A673 (cell line): Measurements from ENCODE around the gene MEGF6. TPM values are rescaled to one million over a fixed set of nuclear protein-coding genes. Genes with fewer than 3 reads are reported as not detected.

ENCODE experiments used
- BruUV-seq: library from RNA; stranded (reverse); fragments of 400-500 nt; replicated peaks from 2 replicates; lab custom pipeline; 2021; lab: Mats Ljungman, UMichigan
- CTCF ChIA-PET: fragments of 300-600 bp; sonication (Branson Sonifier 250); formaldehyde crosslinking; loops from one replicate; lab custom pipeline; 2022; ENCODE audit warnings: antibody characterized with exemption; lab: Charles Lee
- POLR2A ChIA-PET: fragments of 300-600 bp; sonication (Branson Sonifier 250); formaldehyde crosslinking; loops from one replicate; lab custom pipeline; 2022; ENCODE audit warnings: antibody characterized with exemption; ENCODE audit not compliant: low non-redundant PET; lab: Charles Lee
- DNase-seq: peaks from one replicate; pipeline ENCODE4 v3.0.0-alpha.2; 2015; ENCODE audit warnings: low spot score
- H3K27ac ChIP-seq: fragments of 200-600 bp; sonication (generic); 2 replicates; pipeline ENCODE4 v1.5.1; 2016; ENCODE audit warnings: mixed run types, low read depth, mild to moderate bottlenecking, mixed read lengths, antibody characterized with exemption, low read length; ENCODE audit not compliant: poor library complexity, severe bottlenecking
- H3K27me3 ChIP-seq: fragments of 200-600 bp; sonication (generic); replicated peaks from 2 replicates; pipeline ENCODE4 v1.6.1; 2017; ENCODE audit warnings: mixed run types, low read depth, mild to moderate bottlenecking, mixed read lengths, antibody characterized with exemption, low read length; ENCODE audit not compliant: insufficient read depth, poor library complexity
- H3K36me3 ChIP-seq: fragments of 200-600 bp; sonication (generic); 2 replicates; pipeline ENCODE4 v1.6.1; 2016; ENCODE audit warnings: mixed run types, mild to moderate bottlenecking, mixed read lengths, antibody characterized with exemption, low read length; ENCODE audit not compliant: insufficient read depth, poor library complexity, severe bottlenecking
- H3K4me1 ChIP-seq: fragments of 200-600 bp; sonication (generic); 2 replicates; pipeline ENCODE4 v1.6.1; 2017; ENCODE audit warnings: mixed run types, mild to moderate bottlenecking, mixed read lengths, antibody characterized with exemption, low read length; ENCODE audit not compliant: insufficient read depth, poor library complexity, severe bottlenecking
- H3K4me3 ChIP-seq: fragments of 200-600 bp; sonication (generic); 2 replicates; pipeline ENCODE4 v1.5.1; 2016; ENCODE audit warnings: low read depth, mixed run types, mild to moderate bottlenecking, mixed read lengths, low read length; ENCODE audit not compliant: poor library complexity, severe bottlenecking
- H3K9me3 ChIP-seq: fragments of 200-600 bp; sonication (generic); 2 replicates; pipeline ENCODE4 v1.6.1; 2016; ENCODE audit warnings: mixed run types, low read depth, mild to moderate bottlenecking, mixed read lengths, antibody characterized with exemption, low read length; ENCODE audit not compliant: poor library complexity, severe bottlenecking
- EZH2 ChIP-seq: fragments of 200-600 bp; sonication (generic); IDR thresholded peaks from 2 replicates; pipeline ENCODE4 v1.6.1; 2017; ENCODE audit warnings: borderline replicate concordance, low read depth, mild to moderate bottlenecking, mixed read lengths, antibody characterized with exemption, low read length; ENCODE audit not compliant: poor library complexity, severe bottlenecking
- intact Hi-C: fragments of 100-400 bp; cut with micrococcal nuclease; formaldehyde crosslinking; loops from one replicate; pipeline ENCODE4 v1.10.0; 2022; ENCODE audit not compliant: unreplicated experiment
- total RNA-seq: library from RNA; stranded (reverse); gene quantifications from 2 replicates; pipeline ENCODE4 v1.2.3, GENCODE V29; 2021
- TF ChIP-seq, protein P1 (sequence below): fragments of 300-800, 200-600 bp; sonication (generic); conservative IDR thresholded peaks from 2 replicates; pipeline ENCODE4 v1.5.1; 2017; ENCODE audit warnings: low read depth, mild to moderate bottlenecking, antibody characterized with exemption, low read length, moderate library complexity, mixed read lengths

MEGF6 gene
- total RNA-seq, 1 experiment from 2014 or later = 2.8 TPM

DNA sequence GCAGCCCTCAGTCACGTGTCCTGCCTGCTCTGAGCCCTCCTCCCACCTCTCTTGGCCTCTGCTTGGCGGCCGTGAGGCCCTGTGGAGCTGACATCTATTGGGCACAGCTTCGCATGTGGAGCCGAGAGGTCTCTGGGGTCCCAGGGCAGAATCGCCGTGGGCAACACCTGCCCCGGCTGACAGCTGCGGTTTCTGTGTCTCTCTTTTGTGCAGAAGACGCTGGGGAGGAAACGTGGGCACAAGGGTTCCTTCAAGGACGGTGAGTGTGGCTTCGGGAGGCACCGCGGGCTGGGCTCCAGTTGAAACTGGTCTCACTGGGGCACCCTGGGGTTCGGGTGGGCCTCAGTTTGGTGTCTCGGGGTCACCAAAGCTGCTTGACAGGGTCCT is 145.4 kb downstream of the MEGF6 start:
- Histone ChIP-seq H3K27ac (no peak overlapping the region), H3K36me3 (no peaks in the 10 kb centered on the region), H3K27me3 (no peaks in the 10 kb centered on the region), H3K9me3 (no peaks in the 10 kb centered on the region), H3K4me1 (peaks cover 4% of the 10 kb centered on the region), H3K4me3 (no peak overlapping the region)
- BruUV-seq = no TSS peak
- POLR2A ChIA-PET = no interaction called here
- intact Hi-C loops = no loop called here
- TF ChIP-seq, protein P1, sequence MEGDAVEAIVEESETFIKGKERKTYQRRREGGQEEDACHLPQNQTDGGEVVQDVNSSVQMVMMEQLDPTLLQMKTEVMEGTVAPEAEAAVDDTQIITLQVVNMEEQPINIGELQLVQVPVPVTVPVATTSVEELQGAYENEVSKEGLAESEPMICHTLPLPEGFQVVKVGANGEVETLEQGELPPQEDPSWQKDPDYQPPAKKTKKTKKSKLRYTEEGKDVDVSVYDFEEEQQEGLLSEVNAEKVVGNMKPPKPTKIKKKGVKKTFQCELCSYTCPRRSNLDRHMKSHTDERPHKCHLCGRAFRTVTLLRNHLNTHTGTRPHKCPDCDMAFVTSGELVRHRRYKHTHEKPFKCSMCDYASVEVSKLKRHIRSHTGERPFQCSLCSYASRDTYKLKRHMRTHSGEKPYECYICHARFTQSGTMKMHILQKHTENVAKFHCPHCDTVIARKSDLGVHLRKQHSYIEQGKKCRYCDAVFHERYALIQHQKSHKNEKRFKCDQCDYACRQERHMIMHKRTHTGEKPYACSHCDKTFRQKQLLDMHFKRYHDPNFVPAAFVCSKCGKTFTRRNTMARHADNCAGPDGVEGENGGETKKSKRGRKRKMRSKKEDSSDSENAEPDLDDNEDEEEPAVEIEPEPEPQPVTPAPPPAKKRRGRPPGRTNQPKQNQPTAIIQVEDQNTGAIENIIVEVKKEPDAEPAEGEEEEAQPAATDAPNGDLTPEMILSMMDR = no peak
- no peak for TF ChIP-seq EZH2
- CTCF ChIA-PET = no interaction called here
- no peak for DNase-seq

DNA sequence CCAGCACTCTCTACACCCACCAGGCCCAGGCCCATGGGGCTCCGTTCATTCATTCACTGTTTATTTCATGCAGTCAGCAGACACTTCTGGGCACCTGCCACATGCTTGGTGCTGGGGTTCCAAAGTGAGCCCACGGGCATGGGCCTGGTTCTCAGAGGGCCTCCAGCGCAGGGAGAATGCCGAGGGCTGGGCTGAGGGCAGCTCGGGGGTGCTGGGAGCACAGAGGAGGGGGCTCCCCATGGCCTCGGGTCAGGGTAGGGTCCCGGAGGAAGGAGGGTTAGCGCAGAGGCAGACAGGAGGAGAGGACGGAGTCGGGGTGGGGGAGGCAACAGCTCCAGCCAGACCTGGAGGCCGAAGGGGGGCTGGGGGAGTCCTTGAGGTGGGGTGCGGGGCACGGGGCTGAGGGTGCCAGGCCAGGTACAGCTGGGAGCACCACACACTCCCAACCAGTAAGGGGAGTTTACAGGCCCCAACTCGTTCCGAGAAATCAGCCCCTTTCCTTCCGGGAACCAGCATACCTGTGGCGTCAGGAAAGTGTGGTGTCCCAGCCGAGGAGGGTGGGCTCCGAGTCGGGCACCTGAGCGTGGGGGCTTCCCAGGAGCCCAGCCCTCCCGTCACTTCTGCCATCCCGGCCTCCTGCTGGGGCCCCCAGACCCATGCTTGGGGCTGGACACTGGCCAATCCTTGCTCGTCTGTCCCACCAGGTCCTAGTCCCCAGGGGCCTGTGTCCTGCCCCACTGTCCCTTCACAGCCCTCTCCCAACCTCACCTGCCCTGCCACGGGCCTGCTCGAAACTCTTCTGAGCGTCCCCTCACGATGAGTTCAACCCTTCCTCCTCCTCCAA is 146.0 kb downstream of the MEGF6 start:
- TF ChIP-seq EZH2 = no peak
- TF ChIP-seq, protein P1 = no peak
- ChIA-PET POLR2A (no interaction called here), CTCF (no interaction called here)
- Histone ChIP-seq H3K4me1 (no peaks in the 10 kb centered on the region), H3K27me3 (no peaks in the 10 kb centered on the region), H3K9me3 (no peaks in the 10 kb centered on the region), H3K27ac (no peak overlapping the region), H3K4me3 (no peak overlapping the region), H3K36me3 (no peaks in the 10 kb centered on the region)
- BruUV-seq = no TSS peak
- intact Hi-C loops = no loop called here
- DNase-seq = no peak

DNA sequence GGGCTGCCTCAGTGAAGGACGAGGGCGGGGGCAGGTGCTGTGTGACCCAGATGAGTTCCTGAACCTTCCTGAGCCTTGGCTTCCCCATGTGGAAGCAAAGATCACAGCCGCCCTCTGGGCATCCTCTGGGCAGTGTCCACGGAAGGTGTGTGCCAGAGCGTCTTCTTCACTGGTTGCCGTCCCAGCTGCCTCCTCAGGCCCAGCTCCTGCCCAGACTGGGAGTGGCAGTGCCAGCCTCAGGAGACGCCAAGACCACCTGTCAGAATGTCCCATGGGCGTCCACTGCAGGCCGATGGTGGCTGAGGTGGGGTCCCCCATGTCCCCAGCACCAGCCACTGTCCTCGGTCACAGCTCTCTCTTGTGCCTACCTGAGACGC is 146.7 kb downstream of the MEGF6 start:
- intact Hi-C loops = no loop called here
- BruUV-seq = no TSS peak

More for the DNA sequence above, 146.7 kb downstream of the MEGF6 start:
- CTCF ChIA-PET = no interaction called here
- no peak overlapping the region for H3K4me3 ChIP-seq
- no peak for TF ChIP-seq EZH2
- TF ChIP-seq, protein P1 = no peak
- H3K9me3 ChIP-seq = no peaks in the 10 kb centered on the region
- DNase-seq = no peak
- no peaks in the 10 kb centered on the region for H3K27me3 ChIP-seq
- POLR2A ChIA-PET = no interaction called here
- H3K36me3 ChIP-seq = no peaks in the 10 kb centered on the region
- no peak overlapping the region for H3K27ac ChIP-seq
- no peaks in the 10 kb centered on the region for H3K4me1 ChIP-seq
